HepG2 (cell line): ENCODE measurements around the gene SLC35A3. TPM values are rescaled to one million over a fixed set of nuclear protein-coding genes. Genes with fewer than 3 reads are reported as not detected.

Experiments
- ATAC-seq: fragments of 200-7000 bp; cut with Tn5 transposase; 3 replicates; pipeline ENCODE4 v1.9.1; 2020; ENCODE audit warnings: mild to moderate bottlenecking, moderate library complexity
- BruUV-seq: library from RNA; stranded (reverse); fragments of 400-500 nt; replicated peaks from 2 replicates; lab custom pipeline; 2021; lab: Mats Ljungman, UMichigan
- CTCF ChIA-PET: fragments of 300-600 bp; formaldehyde crosslinking; extraction: SDS; loops from one replicate; lab custom pipeline; 2021; ENCODE audit warnings: low total read pairs, inconsistent platforms, low intra/inter-chr PET ratio; lab: Yijun Ruan, JAX
- POLR2A ChIA-PET: fragments of 350-600 bp; sonication (Branson Sonifier 250); formaldehyde crosslinking; loops from one replicate; lab custom pipeline; 2020; ENCODE audit warnings: antibody characterized with exemption, inconsistent platforms; lab: Yijun Ruan, JAX
- DNase-seq: peaks from one replicate; pipeline ENCODE4 v3.0.0-alpha.2; 2015; ENCODE audit warnings: low spot score
- FAIRE-seq: peaks from 3 replicates; lab custom pipeline; 2011; peaks lifted over from hg19 to GRCh38; lab: Jason Lieb, UNC
- H2AFZ ChIP-seq: one replicate; pipeline ENCODE4 v1.6.1; 2011; ENCODE audit warnings: low read length, inconsistent platforms
- H3K27ac ChIP-seq: fragments of 300-600 bp; 3 replicates; pipeline ENCODE4 v1.8.0; 2011; ENCODE audit warnings: mixed run types, mild to moderate bottlenecking, mixed read lengths, low read length, inconsistent platforms; ENCODE audit not compliant: insufficient read depth; ENCODE audit errors: extremely low read length
- H3K27me3 ChIP-seq, 2 experiments: fragments of 200-600 bp in 1 of 2; 2 replicates in 1 of 2; 3 replicates in 1 of 2; pipeline versions ENCODE4 v1.6.0 to v1.8.0; 2011; ENCODE audit warnings: low read length in 2 of 2, mild to moderate bottlenecking in 2 of 2, moderate library complexity in 2 of 2, inconsistent platforms in 1 of 2; ENCODE audit not compliant: insufficient read depth in 2 of 2, control insufficient read depth in 1 of 2
- H3K36me3 ChIP-seq, 2 experiments: fragments of 200-600 bp in 1 of 2; replicated peaks in 1 of 2; 2 replicates in 1 of 2; 3 replicates in 1 of 2; pipeline versions ENCODE4 v1.5.1 to v1.8.0; 2011; ENCODE audit warnings: low read length in 2 of 2, inconsistent platforms in 1 of 2; ENCODE audit not compliant: insufficient read depth in 2 of 2, control insufficient read depth in 1 of 2
- H3K4me1 ChIP-seq: 2 replicates; pipeline ENCODE4 v1.5.1; 2012; ENCODE audit warnings: low read length, inconsistent platforms; ENCODE audit not compliant: insufficient read depth
- H3K4me2 ChIP-seq: 2 replicates; pipeline ENCODE4 v1.6.0; 2011; ENCODE audit warnings: low read depth, low read length, inconsistent platforms
- H3K4me3 ChIP-seq, 3 experiments: fragments of 200-600 bp in 1 of 3; sonication (generic), shearing (Covaris generic) in 1 of 3; replicated peaks in 1 of 3; 2 replicates each; pipeline ENCODE4 v1.5.1; 2011 to 2016; ENCODE audit warnings: low read length in 3 of 3, inconsistent platforms in 2 of 3, low read depth in 2 of 3, mild to moderate bottlenecking in 2 of 3, control low read depth in 1 of 3, mixed read lengths in 1 of 3; ENCODE audit not compliant: insufficient read depth in 1 of 3
- H3K79me2 ChIP-seq: one replicate; pipeline ENCODE4 v1.6.1; 2011; ENCODE audit warnings: low read length, inconsistent platforms; ENCODE audit not compliant: insufficient read depth
- H3K9ac ChIP-seq: 2 replicates; pipeline ENCODE4 v1.6.0; 2011; ENCODE audit warnings: mild to moderate bottlenecking, low read depth, low read length, inconsistent platforms; ENCODE audit not compliant: insufficient read depth
- H3K9me3 ChIP-seq: 2 replicates; pipeline ENCODE4 v1.5.1; 2012; ENCODE audit warnings: mild to moderate bottlenecking, low read length
- H4K20me1 ChIP-seq: 2 replicates; pipeline ENCODE4 v1.6.0; 2011; ENCODE audit warnings: inconsistent platforms, mild to moderate bottlenecking, low read length, moderate library complexity; ENCODE audit not compliant: insufficient read depth
- ATF1 ChIP-seq: IDR thresholded peaks from 2 replicates; pipeline ENCODE4 v1.6.1; 2016; ENCODE audit warnings: mild to moderate bottlenecking, control low read depth
- WGBS: methylation state at CpG from one replicate; pipeline ENCODE4 v1.1.6; 2017; ENCODE audit warnings: low lambda C conversion rate; 5-methylcytosine and 5-hydroxymethylcytosine counted together
- in situ Hi-C: cut with HindIII; loops from 2 replicates; pipeline ENCODE4 v1.10.0; 2017; ENCODE audit warnings: low pct_unique_long_range_greater_than_20kb; ENCODE audit not compliant: extremely low pct_ligation_motif_present
- intact Hi-C: fragments of 100-400 bp; cut with micrococcal nuclease; formaldehyde crosslinking; loops from one replicate; pipeline ENCODE4 v1.10.0; 2022; ENCODE audit not compliant: unreplicated experiment
- polyA plus RNA-seq, 8 experiments: library from polyadenylated mRNA; depleted of rRNA in 3 of 8; stranded (reverse) in 7 of 8; unstranded in 1 of 8; fragments of >200 nt; fragmentation: Illumina TruSeq in 4 of 8; extraction: Trizol in 4 of 8; gene quantifications; 2 replicates each; pipeline versions ENCODE4 v1.2.1 to v1.2.3, GENCODE V29; 2011 to 2016; ENCODE audit warnings: low read depth in 4 of 8, missing spikeins in 1 of 8, mixed read lengths in 1 of 8; ENCODE audit not compliant: insufficient read depth in 1 of 8
- total RNA-seq, 5 experiments: library from RNA; depleted of rRNA; stranded (reverse); fragments of >200 nt; fragmentation: Illumina TruSeq; extraction: Trizol; gene quantifications; 2 replicates each; pipeline ENCODE4 v1.2.3, GENCODE V29; 2016; ENCODE audit warnings: low read depth in 1 of 5
- TF ChIP-seq, protein P1 (sequence below): sonication (generic); formaldehyde crosslinking; IDR thresholded peaks from 2 replicates; pipeline ENCODE4 v1.4.0; 2020; ENCODE audit warnings: missing genetic modification reagents, borderline replicate concordance
- TF ChIP-seq, protein P2 (sequence below): sonication (generic); formaldehyde crosslinking; IDR thresholded peaks from 2 replicates; pipeline ENCODE4 v1.4.0; 2020; ENCODE audit warnings: missing genetic modification reagents

The SLC35A3 gene
- total and polyA plus RNA-seq, 2 of the 13 experiments (the other 11 are each of a cell fraction or from before 2014, with no cell fraction given) = 11.2 to 24.9 TPM

DNA sequence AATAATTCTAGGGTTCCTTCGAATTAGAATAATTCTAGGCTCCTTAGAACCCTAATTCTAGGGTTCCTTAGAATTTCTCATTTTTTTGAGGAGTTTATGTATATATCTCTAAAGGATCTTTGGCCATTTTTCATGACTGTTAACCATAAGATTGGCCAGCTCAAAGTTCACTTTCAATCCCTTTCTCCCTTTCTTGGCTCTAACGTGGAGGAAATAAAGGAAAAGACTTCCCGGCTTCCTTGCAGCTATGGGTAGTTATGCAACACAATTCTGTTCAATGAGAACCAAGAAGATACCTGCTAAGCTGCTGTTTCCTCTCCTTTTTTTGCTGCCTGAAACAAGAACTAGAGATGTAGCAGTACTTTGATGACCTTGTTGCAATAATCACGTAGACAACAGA is 27.2 kb downstream of the SLC35A3 start (continued):
- TF ChIP-seq, protein P1, sequence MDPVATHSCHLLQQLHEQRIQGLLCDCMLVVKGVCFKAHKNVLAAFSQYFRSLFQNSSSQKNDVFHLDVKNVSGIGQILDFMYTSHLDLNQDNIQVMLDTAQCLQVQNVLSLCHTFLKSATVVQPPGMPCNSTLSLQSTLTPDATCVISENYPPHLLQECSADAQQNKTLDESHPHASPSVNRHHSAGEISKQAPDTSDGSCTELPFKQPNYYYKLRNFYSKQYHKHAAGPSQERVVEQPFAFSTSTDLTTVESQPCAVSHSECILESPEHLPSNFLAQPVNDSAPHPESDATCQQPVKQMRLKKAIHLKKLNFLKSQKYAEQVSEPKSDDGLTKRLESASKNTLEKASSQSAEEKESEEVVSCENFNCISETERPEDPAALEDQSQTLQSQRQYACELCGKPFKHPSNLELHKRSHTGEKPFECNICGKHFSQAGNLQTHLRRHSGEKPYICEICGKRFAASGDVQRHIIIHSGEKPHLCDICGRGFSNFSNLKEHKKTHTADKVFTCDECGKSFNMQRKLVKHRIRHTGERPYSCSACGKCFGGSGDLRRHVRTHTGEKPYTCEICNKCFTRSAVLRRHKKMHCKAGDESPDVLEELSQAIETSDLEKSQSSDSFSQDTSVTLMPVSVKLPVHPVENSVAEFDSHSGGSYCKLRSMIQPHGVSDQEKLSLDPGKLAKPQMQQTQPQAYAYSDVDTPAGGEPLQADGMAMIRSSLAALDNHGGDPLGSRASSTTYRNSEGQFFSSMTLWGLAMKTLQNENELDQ = no peak
- TF ChIP-seq, protein P2, sequence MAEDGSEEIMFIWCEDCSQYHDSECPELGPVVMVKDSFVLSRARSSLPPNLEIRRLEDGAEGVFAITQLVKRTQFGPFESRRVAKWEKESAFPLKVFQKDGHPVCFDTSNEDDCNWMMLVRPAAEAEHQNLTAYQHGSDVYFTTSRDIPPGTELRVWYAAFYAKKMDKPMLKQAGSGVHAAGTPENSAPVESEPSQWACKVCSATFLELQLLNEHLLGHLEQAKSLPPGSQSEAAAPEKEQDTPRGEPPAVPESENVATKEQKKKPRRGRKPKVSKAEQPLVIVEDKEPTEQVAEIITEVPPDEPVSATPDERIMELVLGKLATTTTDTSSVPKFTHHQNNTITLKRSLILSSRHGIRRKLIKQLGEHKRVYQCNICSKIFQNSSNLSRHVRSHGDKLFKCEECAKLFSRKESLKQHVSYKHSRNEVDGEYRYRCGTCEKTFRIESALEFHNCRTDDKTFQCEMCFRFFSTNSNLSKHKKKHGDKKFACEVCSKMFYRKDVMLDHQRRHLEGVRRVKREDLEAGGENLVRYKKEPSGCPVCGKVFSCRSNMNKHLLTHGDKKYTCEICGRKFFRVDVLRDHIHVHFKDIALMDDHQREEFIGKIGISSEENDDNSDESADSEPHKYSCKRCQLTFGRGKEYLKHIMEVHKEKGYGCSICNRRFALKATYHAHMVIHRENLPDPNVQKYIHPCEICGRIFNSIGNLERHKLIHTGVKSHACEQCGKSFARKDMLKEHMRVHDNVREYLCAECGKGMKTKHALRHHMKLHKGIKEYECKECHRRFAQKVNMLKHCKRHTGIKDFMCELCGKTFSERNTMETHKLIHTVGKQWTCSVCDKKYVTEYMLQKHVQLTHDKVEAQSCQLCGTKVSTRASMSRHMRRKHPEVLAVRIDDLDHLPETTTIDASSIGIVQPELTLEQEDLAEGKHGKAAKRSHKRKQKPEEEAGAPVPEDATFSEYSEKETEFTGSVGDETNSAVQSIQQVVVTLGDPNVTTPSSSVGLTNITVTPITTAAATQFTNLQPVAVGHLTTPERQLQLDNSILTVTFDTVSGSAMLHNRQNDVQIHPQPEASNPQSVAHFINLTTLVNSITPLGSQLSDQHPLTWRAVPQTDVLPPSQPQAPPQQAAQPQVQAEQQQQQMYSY (CRISPR knock-in tag) = no peak

DNA sequence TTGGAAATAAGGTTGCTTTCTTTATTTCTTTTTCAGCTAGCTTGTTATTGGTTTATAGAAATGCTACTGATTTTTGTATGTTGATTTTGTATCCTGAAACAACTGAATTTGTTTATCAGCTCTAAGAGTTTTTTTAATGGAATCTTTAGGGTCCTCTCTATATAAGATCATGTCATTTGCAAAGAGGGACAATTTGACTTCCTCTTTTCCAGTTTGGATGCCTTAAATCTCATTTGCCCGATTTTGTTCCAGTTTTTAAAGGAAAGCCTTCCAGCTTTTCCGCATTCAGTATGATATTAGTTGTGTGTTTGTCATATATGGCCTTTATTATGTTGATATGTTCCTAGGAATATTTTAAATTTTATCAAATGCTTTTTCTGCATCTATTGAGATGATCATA is 31.7 kb downstream of the SLC35A3 start:
- no peaks in the 10 kb centered on the region for H4K20me1 ChIP-seq
- POLR2A ChIA-PET = no interaction called here
- no peak overlapping the region for H3K4me2 ChIP-seq
- ATAC-seq (no peak), DNase-seq (no peak), FAIRE-seq (no peak)
- no peak overlapping the region for H2AFZ ChIP-seq
- CTCF ChIA-PET = no interaction called here
- intact Hi-C loops = no loop called here
- H3K4me3 ChIP-seq = no peak overlapping the region
- no peak for TF ChIP-seq ATF1
- no TSS peak for BruUV-seq
- 93% methylated on average over 2 of the region's 2 CpGs for WGBS
- H3K27ac ChIP-seq = no peak overlapping the region
- no peaks in the 10 kb centered on the region for H3K9me3 ChIP-seq
- H3K36me3 ChIP-seq = peaks cover 0 to 4% of the 10 kb centered on the region in 2 experiments; a peak in 1 of 5 replicates
- H3K27me3 ChIP-seq = no peaks in the 10 kb centered on the region
- no peaks in the 10 kb centered on the region; the same call in 1 of the 2 replicates for H3K4me1 ChIP-seq
- in situ Hi-C loops = no loop called here
- H3K9ac ChIP-seq = no peak overlapping the region
- H3K79me2 ChIP-seq = peaks cover 2% of the 10 kb centered on the region
